ENCODE results near the gene ADAM29. TPM values are rescaled to one million over a fixed set of nuclear protein-coding genes. Genes with fewer than 3 reads are reported as not detected.

ADAM29 gene
- total and polyA plus RNA-seq, 2 of the 4 experiments (the other 2 are of a cell fraction): not detected

- no peaks in the 10 kb centered on the region for H3K27me3 ChIP-seq (ENCODE audit: control insufficient read depth, insufficient read depth, low read length)
- H2AK9ac ChIP-seq (replicated peaks; ENCODE audit: low read depth, low read length, poor library complexity): no peak overlapping the region
- H3K4ac ChIP-seq (ENCODE audit: low read depth, low read length): no peak overlapping the region
- no peaks in the 10 kb centered on the region for H3K4me1 ChIP-seq (ENCODE audit: control insufficient read depth, insufficient read depth, low read length)
- H2BK20ac ChIP-seq (ENCODE audit: low read depth, low read length): no peak overlapping the region
- H3K9me3 ChIP-seq (ENCODE audit: control insufficient read depth, insufficient read depth, low read length): peaks cover 3% of the 10 kb centered on the region; the same call in 1 of the 2 replicates
- CTCF ChIA-PET: no interaction called here
- H2AK5ac ChIP-seq (ENCODE audit: low read depth, low read length): no peak overlapping the region
- H3K23ac ChIP-seq (ENCODE audit: low read depth, low read length): no peak overlapping the region
- no peak for TF ChIP-seq RCOR1 (IDR thresholded peaks at IDR 0.05; ENCODE audit: insufficient replicate concordance, low read length)
- 0 out of 2 replicates have a peak, but pooled peaks have one; percentile 4 for TF ChIP-seq CEBPB (IDR thresholded peaks at IDR 0.05; ENCODE audit: low read depth, low read length)
- H3K9ac ChIP-seq (ENCODE audit: low read depth, low read length): no peak overlapping the region
- H3K27ac ChIP-seq (ENCODE audit: insufficient read depth, low read length): no peak overlapping the region
- H3K36me3 ChIP-seq (ENCODE audit: control insufficient read depth, insufficient read depth, low read length): no peaks in the 10 kb centered on the region
- H2BK15ac ChIP-seq (ENCODE audit: low read depth, low read length): no peak overlapping the region
- no peak overlapping the region for H3K4me2 ChIP-seq (ENCODE audit: low read depth, low read length)
- no peak for ATAC-seq (ENCODE audit: low read depth)
- H4K8ac ChIP-seq (ENCODE audit: low read depth in 2 of 2, low read length in 2 of 2): no peak overlapping the region
- DNase-seq: no peak
- H4K91ac ChIP-seq (ENCODE audit: insufficient read depth, low read depth, low read length): no peak overlapping the region
- in situ Hi-C loops (cut with MboI; ENCODE audit: low sequenced_read_pairs): no loop called here
- H3K4me3 ChIP-seq (ENCODE audit: insufficient read depth, low read depth, low read length): no peak overlapping the region
- H4K20me1 ChIP-seq (ENCODE audit: insufficient read depth, low read length): no peaks in the 10 kb centered on the region
- POLR2A ChIA-PET (ENCODE audit: unreplicated experiment): no interaction called here
- WGBS, 2 experiments (ENCODE audit: extremely low coverage in 2 of 2, insufficient read length in 1 of 2): no CpG with 5 or more reads among the region's 1 CpG
- H3K9me1 ChIP-seq (ENCODE audit: insufficient read depth, low read length): no peaks in the 10 kb centered on the region
- no peak overlapping the region for H3K18ac ChIP-seq (ENCODE audit: low read depth, low read length)
- H3K56ac ChIP-seq (ENCODE audit: extremely low read depth, insufficient read depth, low read length): no peak overlapping the region
- no TSS peak for BruUV-seq (replicated peaks)
- no peak overlapping the region for H2AFZ ChIP-seq (replicated peaks; ENCODE audit: low read length, poor library complexity)
- no peak overlapping the region for H2BK120ac ChIP-seq (ENCODE audit: low read depth, low read length)
- intact Hi-C loops (cut with micrococcal nuclease): no loop called here
- no peak overlapping the region for H4K5ac ChIP-seq (ENCODE audit: low read depth, low read length)
- H3K14ac ChIP-seq (replicated peaks; ENCODE audit: low read depth, low read length): no peak overlapping the region
- H3K79me1 ChIP-seq (ENCODE audit: low read depth in 1 of 2, low read length in 2 of 2): no peaks in the 10 kb centered on the region
- dilution Hi-C loops (cut with HindIII; ENCODE audit: low sequenced_read_pairs, unreplicated experiment): no loop called here
- H2BK5ac ChIP-seq (ENCODE audit: low read depth, low read length, poor library complexity, severe bottlenecking): no peak overlapping the region
Observed at GRCh38 chr4:174996079-174996478, 77.9 kb downstream of the ADAM29 start.
